Cerebellar cortex (tissue), 1 donor: ENCODE measurements around the gene TPPP.
"Not testable (repeated sequence)": the region's sequence is repeated elsewhere in the genome, so short reads cannot be mapped to it uniquely, and the experiment has no call there.

ENCODE experiments used
- DNase-seq: peaks from one replicate; pipeline ENCODE4 v3.0.0-alpha.2; 2015; ENCODE audit warnings: low spot score

TPPP gene

GRCh38 chr5:694042-694431 lies 885 bp upstream of the TPPP start:
- not testable (repeated sequence) for DNase-seq

DNA sequence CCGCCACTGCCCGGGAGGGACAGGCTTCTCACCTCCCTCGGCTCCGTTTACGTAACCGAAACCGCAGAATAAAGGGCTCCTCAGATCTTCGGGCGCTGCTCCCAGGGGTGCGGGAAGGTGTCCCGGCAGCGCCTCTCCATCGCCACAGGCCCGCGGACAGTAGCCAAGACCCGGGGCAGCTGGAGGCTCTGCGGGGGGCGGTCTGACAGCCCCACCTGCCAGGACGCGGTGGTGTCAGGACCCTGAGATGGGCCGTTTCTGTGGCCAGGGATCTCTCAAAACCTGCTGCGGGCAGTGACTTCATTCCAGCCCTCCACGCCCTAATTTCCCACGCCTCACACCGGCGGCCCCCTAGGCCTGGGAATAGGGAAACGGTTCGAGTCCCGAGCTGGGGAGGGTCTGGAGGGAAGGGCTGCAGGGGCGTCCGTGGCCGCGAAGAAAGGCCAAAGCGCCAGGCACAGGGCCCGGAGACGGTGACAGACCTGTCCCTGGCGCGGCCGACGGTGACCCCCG lies 567 bp downstream of the TPPP start:
- not testable (repeated sequence) for DNase-seq

DNA sequence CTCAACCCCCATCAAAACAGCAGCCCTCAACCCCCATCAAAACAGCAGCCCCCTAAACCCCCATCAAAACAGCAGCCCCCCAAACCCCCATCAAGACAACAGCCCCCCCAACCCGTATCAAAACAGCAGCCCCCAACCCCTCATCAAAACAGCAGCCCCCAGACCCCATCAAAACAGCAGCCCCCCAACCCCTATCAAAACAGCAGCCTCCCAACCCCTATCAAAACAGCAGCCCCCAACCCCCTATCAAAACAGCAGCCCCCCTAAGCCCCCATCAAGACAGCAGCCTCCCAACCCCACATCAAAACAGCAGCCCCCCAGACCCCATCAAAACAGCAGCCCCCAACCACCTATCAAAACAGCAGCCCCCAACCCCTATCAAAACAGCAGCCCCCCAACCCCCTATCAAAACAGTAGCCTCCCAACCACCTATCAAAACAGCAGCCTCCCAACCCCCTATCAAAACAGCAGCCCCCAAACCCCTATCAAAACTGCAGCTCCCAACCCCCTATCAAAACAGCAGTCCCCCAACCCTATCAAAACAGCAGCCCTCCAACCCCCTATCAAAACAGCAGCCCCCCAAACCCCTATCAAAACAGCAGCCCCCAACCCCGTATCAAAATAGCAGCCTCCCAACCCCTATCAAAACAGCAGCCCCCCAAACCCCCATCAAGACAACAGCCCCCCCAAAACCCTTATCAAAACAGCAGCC lies 1.2 kb downstream of the TPPP start:
- DNase-seq, result no peak

GRCh38 chr5:691049-691448 lies 2.1 kb downstream of the TPPP start:
- DNase-seq, result not testable (repeated sequence)

DNA sequence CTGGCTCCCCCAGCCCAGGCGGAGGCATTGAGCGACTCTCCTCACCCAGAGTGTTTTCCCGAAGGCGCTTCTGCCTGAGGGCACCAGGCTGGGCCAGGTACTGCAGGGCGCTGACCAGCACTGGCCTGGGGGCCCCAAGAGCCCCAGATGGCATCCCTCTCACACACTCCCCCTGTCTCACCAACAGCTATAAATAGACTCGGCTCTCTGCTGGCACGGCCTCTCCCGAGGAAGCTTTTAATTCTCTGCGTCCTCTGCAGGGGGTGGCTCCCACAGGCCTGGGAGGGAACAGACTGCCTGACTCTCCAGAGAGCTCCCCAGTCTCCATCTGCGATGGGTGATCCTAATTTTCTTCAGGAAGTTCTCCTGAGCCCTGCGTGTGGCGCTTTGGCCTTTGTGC lies 2.9 kb downstream of the TPPP start:
- not testable (repeated sequence) for DNase-seq

DNA sequence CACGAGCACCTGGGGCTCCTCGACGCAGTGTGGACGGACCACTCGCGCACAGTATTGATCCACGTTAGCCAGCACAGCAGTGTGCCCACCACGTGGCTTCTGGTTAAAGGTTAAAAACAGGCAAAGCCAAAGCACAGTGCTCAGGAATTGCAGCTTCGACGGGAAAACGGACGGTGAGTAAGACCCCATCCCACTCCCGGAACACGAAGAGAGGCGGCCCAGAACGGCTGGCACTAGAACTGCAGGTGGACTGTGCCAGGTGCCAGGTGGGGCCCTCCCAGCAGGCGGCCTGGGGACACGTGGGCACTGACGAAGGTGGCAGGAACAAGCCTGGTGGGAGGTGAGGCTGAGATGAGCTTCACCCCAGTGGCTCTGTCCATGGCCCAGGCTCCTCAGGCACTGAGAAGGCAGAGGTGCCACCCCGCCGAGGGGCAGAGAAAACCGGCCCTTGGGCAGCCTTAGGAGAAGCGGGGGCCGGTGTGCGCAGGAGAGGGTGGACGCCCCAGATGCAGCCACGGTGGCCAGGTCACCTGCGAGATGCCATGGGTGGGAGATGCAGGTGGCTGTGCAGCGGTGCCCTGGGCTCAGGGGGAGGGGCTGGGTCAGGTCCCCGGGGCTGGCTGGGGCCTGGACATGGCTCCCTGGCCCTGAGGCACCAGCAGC lies 4.7 kb downstream of the TPPP start:
- DNase-seq, result not testable (repeated sequence)

DNA sequence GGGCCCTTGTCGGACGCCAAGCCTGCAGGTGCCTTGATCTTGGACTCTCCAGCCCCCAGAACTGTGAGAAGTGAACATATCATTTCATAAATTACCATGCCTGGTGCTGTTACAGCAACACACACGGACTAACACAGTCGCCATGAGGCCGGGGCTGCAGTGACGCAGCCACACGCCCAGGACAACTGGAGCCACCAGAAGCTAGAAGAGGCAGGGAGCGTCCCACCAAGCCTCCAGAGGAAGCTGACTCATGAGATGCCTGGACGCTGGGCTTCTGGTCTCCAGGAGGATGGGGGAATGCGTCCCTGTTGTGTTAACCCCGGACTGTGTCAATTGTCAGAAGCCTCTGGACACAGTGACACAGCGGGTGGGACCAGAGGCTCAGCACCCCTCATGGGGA lies 6.2 kb downstream of the TPPP start:
- not testable (repeated sequence) for DNase-seq

DNA sequence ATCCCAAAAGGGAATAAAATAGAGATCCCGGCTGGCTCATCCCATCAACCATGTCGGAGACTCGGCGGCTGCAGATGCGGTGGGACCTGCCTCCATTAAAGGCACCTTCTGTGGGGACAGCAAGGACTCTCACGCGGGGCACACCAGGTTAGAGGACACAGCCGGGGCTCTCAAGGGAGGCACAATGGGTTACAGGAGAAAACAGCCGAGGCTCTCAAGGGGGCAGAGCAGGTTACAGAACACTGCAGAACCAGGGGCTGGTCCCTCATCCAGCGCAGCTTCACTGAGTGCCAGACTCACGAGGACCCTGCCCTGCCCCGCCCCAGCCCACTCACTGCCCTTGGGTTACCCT lies 7.0 kb downstream of the TPPP start:
- DNase-seq, result not testable (repeated sequence)

DNA sequence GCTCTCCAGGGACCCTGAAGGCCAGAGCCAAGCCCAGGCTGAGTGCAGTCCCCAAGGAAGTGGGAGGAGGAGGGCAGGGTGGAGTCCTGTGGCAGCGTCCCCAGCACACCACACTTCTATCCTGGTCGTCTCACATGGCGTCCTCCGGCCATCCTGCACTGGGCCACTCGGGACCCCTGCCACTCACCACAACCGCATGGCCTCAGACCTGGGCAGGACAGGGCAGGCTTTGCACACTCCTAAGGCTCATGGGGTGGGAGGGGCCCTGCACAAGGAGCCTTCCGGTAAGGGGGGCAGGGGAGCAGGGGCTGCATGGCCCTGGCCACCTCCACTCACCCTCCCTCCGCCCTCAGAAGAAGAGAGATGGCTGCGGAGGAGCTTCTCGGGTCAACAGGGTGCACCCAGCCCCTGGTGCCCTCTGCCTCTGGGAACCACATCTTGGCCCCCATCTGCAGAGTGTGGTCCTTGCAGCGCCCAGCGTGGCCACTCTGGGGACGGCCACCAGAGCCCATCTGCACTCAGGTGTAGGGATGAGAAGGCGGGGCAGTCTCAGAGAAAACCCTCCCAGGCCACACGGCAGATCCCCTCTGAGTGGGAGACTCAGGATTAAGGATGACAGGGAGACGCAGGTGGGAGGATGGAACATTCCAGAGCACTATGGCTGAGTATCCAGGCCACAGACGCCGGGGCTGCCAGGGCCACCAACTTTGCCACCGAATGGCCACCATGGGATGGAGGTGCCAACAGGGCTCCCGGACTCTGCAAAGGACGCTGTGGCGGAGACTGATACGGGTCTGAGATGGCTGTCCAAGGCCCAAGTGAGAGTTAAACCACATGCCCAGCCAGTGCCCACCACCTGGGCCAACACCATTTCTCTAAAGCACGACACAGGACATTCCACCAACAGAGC lies 7.6 kb downstream of the TPPP start:
- DNase-seq, result no peak

- no peak for DNase-seq
Measured at GRCh38 chr5:684751-685216, 8.4 kb downstream of the TPPP start.

DNA sequence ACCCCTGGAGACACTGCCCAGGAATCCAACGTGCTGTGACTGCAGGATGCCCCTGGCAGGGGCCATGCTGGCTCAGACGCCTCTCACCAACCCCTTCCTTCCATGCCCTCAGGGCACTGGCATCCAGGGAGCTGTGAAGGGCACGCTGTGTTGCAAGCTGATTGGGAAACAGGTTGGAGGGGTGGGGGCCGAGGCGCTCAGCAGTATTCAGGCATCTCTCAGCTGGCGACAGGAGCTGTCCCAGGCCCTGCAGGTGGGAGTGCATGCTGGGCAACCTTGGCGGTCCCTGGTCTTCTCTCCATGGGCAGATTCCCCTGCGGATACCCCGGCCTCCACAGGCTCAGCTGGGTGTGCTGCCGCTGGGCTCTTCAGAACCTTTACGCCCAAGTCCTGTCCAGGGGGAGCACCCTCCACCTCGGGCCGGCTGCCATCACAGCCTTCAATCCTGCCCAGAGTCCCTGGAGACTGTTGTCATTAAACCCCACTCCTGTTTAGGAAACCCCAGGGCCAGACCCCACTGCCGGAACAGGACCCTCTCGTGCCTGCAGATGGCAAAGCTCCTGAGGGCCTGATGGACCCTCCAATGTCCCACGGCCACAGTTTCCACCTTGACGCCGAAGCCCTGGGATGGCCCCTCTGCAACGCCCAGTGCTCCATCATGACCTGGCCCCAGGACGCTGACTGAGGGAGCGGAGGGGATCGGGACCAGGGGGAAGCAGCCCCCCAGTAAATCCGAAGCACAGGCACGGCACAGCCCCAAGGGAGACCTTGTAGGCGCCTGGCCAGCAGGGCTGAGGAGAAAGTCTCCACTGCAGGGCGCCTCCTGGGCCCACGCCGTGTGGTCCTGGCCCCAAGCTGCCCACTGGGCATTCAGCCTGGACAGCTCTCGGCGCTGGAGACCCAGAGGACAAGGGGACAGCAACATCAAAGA lies 9.3 kb downstream of the TPPP start:
- no peak for DNase-seq

GRCh38 chr5:682651-683358 lies 10.3 kb downstream of the TPPP start:
- DNase-seq, result not testable (repeated sequence)

DNA sequence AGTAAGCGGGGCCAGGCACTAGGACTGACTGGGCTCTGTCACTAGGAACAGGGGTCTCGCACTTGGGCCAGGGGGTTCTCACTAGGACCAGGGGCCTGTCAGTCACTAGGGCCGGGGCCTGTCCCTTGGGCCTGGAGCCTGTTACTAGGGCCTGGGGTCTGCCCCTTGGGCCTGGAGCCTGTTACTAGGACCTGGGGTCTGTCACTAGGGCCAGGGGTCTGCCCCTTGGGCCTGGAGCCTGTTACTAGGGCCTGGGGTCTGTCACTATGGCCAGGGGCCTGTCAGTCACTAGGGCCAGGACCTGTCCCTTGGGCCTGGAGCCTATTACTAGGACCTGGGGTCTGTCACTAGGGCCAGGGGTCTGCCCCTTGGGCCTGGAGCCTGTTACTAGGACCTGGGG lies 10.9 kb downstream of the TPPP start:
- not testable (repeated sequence) for DNase-seq

GRCh38 chr5:681317-682191 lies 11.6 kb downstream of the TPPP start:
- DNase-seq, result not testable (repeated sequence)

DNA sequence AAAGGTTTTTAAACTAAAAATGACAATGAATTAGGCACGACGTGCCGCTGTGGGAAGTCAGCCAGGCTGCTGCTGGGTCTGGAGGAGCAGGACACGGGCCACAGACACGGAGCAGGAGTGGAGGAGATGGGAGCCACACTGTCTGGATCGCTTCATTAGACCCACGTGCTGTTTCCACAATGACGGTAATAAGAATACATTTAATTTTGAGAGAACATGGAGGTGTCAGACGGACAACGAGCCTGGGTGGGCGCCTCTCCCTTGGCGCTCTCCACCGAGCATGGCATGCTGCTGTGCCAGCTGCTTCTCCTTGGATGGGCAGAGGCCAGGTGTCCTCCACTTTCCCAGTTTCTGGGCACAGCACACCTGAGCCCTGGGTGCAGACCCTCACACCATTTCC lies 12.3 kb downstream of the TPPP start:
- DNase-seq, result not testable (repeated sequence)

- not testable (repeated sequence) for DNase-seq
Measured at GRCh38 chr5:680118-680795, 12.9 kb downstream of the TPPP start.

DNA sequence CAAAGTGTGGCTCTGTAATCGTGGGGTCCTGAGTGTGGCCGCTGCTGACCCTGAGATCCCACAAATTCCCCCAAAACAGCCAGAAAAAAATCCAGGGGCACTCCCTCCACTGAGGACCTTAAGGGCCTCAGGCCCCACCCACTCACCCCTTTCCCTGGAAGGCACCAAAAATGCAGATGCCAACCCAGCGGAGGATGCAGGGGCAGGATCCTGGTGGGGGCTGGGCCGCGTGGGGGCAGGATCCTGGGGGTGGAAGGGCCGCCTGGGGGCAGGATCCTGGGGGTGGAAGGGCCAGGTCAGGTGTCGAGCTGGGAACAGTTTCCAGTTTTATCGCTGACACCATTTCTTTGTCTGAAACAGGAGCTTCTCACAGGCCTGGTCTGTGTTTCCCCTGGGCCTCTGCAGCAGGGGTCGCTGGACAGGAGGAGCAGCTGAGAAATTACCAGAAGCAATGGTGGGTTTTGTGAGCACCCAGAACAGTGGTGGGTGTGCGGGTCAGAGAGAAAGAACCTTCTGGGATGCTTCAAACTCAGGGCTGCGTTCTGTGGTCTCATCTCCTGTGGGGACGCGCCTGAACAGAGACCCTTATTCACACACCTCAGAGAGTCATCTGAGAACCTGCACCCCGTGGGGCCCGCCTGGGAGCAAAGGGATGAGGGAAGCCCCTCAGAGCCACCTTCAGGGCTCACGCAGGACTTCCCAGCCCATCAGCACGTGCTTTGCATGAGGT lies 13.8 kb downstream of the TPPP start:
- DNase-seq, result not testable (repeated sequence)

GRCh38 chr5:678521-678920 lies 14.6 kb downstream of the TPPP start:
- DNase-seq, result not testable (repeated sequence)
